Epidermal melanocyte (primary cell): ENCODE data around the gene AMZ1.

ENCODE experiments used
- DNase-seq: peaks from one replicate; pipeline ENCODE4 v3.0.0; 2011; ENCODE audit warnings: low spot score; ENCODE audit not compliant: insufficient read length

Gene AMZ1

GRCh38 chr7:2687881-2688318 is at the start of gene AMZ1:
Gene AMZ1, plus strand, starts transcription at chr7:2688202. Its CDS starts 12,250 bp downstream, at chr7:2700452.
- DNase-seq = no peak

GRCh38 chr7:2638224-2638991 is 49.6 kb upstream of the AMZ1 start:
- peak; percentile 51 for DNase-seq

DNA sequence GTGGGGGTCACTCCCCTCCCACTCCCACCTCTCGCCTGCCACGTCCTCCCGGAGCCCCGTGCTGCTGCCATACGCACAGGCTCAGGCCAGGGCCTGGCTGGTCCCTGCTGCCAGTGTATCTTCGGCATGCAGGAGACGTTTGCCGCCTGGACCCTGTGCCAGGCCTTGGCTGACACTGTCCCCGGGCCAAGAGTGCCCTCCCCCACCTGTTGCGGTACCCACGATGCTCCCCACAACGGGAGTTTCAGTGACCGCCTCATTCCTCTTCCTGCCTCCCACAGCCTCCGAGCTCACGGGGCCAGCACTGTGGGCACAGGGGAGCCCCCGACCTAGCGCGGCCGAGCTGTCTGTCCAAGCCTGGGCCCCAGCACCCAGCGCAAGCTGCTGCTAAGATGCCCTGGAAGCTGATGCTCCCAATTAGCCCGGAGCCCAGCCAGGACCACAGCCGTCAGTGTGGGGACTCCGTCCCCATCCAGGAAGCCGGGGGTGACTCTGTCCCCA is 48.8 kb upstream of the AMZ1 start:
- DNase-seq = no peak

DNA sequence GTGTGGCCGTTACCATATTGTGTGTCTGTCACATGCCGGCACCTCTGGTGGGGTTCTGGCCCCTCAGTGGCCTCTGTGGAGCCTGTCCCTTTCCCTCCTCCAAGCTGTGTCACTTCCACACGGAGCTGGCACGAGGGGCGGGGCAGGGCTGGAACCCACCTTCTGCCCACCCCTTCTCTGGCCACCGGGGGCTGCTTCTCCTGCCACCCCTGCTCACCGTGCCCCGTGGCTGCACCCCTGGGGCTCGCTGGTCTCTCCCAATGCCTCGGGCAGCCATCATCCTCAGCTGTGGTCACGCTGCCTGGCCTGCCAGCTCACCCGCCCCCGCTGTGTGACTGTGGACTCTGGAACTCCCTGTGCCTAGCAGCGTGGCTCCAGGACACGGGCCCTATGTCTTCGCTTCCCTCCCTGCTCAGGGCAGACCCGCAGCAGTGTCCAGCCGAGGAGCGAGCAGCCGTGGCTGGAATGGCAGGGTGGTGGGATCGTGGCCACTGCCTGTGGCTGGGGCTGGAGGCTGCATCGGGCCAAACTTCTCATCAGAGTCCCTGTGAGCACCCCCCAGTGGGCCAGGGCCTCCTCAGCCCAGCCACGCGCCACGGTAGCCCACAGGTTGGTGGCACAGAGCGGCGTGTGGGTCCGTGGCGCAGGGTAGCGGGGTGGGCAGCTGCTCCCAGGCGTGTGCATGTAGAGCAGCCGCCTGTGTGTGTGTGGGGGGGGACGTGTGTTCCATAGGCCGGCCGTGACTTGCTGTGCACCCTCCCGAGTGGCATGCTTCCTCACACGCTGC is 48.1 kb upstream of the AMZ1 start:
- DNase-seq = no peak

DNA sequence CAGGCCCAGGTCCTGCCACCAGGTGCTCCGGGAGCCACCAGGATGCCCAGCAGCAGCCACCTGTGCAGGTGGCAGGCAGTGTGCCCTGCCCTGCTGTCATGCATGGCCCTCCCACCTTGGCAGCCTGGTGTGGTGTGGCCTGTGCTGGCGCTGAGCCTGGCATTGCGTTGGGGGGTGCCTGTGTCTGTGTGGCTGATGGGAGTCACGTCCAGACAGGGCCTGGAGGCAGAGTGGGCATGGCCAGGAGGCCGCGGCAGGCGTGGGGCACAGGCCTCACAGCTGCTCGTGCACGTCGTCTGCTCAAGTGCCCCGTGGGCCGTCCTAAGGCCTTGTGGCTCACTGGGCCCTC is 47.5 kb upstream of the AMZ1 start:
- DNase-seq = no peak

DNA sequence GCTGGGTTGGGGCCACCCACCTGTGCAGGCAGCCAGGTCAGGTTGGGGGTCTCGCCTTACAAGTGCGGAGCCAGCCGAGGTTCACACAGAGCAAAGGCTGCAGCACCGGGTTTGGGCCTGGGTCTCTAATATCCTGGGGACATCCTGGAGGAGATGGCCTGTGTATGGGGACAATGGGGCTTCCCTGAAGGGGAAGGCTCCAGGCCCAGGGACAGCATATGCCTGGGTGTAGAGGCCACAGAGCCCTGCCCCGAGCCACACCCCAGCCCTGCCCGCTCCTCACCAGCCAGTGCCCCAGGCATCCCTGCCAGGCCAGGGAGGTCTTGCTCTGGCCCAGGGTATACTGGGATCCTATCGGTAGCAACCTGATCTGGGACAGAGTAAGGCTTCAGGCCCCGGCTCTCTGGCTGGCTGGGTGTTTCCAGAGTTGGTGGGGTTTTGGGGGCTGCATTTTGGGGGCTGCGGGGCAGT is 47.1 kb upstream of the AMZ1 start:
- DNase-seq = no peak

DNA sequence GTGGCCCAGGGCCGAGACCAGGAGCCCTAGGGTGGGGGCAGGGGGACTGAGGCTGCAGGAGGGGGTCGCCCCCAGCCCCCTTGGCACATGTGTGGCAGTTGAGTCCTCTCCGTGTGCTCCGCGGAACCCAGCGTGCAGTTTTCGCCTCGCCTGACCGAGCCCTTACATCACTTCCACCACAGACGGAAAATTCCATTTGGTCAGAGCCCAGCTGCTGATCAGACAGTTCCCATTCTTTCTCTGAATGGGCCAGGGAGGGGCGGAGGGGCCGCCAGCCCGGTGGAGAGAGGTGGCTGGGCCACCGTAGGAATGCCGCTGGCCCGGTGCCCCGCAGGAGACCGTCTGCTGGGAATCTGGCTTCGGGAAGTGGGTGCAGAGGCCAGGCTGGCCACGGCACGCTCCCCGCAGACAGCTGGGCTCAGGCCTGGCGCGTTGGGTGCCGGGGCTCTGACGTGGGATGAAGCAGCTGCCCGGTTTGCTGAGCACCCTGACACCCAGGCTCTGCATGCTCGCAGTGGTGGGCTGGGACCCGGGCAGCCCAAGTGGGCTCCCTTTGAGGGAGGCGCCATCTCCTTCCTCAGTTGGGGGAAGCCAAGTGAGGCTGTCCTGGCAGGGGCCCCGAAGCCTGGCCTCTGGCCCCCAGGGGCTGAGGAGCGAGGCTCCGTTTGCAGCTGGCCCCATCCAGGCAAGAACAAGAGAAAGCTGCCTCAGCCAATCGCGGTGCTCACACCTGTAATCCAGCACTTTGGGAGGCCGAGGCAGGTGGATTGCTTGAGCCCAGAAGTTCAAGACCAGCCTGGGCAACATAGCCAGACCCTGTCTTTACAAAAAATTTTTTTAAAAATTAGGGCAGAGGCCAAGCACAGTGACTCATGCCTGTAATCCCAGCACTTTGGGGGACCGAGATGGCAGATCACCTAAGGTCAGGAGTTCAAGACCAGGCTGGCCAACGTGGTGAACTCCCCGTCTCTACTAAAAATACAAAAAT is 46.3 kb upstream of the AMZ1 start:
- peak; percentile 85 for DNase-seq

GRCh38 chr7:2643386-2644219 is 44.4 kb upstream of the AMZ1 start:
- no peak for DNase-seq

GRCh38 chr7:2644220-2644561 is 43.8 kb upstream of the AMZ1 start:
- no peak for DNase-seq

GRCh38 chr7:2644562-2645273 is 43.3 kb upstream of the AMZ1 start:
- DNase-seq = no peak

DNA sequence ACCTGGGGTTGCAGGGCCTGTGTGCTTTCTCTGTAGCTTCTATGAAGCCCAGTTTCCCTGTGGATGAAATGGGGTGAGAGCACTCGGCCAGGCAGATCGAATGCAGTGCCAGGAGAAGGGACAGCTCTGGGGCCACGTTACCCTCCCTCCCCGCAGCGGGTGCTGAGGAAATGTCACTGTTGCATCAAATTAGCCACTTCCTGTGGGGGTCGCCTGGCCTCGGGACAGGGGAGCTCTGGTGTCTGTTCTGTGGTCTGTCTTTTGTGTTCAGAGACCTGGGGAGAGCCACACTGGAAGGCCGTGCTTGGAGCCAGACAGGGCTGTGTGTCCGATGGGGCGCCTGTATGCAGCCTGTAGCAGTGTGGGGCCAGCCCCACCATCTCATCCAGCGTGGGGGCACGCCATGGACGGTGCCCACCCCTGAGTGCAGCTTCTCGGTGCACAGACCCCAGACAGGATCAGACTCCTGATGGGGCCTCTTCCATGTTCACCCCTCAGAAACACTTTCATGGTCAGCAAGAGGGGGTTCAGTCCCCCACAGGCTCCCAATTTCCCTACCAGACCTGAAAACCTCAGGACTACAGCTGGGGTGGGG is 42.6 kb upstream of the AMZ1 start:
- no peak for DNase-seq

GRCh38 chr7:2646336-2646679 is 41.7 kb upstream of the AMZ1 start:
- no peak for DNase-seq

- no peak for DNase-seq
Observed at GRCh38 chr7:2646680-2647571, 41.1 kb upstream of the AMZ1 start.

GRCh38 chr7:2647594-2648172 is 40.3 kb upstream of the AMZ1 start:
- no peak for DNase-seq

GRCh38 chr7:2649139-2649838 is 38.7 kb upstream of the AMZ1 start:
- DNase-seq = no peak

DNA sequence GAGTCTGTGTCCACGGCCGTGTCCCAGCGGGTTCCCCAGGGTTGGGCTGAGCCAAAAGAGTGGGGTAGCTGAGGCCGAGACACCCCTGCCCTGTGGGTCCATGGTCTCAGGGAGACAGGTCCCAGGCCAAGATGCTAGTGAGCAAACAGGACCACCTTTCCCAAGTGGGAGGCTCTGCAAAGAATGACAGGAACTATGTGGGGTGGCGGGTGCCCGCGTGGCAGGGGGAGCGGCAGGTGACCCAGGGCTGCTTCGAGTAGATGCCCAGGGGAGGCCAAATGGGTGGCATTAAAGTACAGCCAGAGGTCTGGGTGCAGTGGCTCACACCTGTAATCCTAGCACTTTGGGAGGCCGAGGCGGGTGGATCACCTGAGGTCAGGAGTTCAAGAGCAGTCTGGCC is 38.0 kb upstream of the AMZ1 start:
- peak; percentile 9 for DNase-seq

GRCh38 chr7:2650451-2650850 is 37.6 kb upstream of the AMZ1 start:
- DNase-seq = peak; percentile 13

- DNase-seq = peak; percentile 3
Observed at GRCh38 chr7:2651336-2651735, 36.7 kb upstream of the AMZ1 start.
